Vagina (tissue), 2 donors: ENCODE data around the gene UNC79. TPM values are rescaled to one million over a fixed set of nuclear protein-coding genes. Genes with fewer than 3 reads are reported as not detected.
A peak's percentile ranks its signal among the peaks of the same experiment; 100 is the strongest.

ENCODE experiments used
- DNase-seq, 2 donors: peaks; one replicate each; pipeline ENCODE4 v3.0.0-alpha.2; 2017; ENCODE audit errors: extremely low spot score in 2 of 2
- H3K27ac ChIP-seq: fragments of 200-600 bp; sonication (generic); one replicate; pipeline ENCODE4 v1.5.1; 2019
- H3K27me3 ChIP-seq: fragments of 200-600 bp; sonication (generic); one replicate; pipeline ENCODE4 v1.5.1; 2019
- H3K36me3 ChIP-seq, 2 donors: fragments of 200-600 bp; sonication (generic); one replicate each; pipeline ENCODE4 v1.5.1; 2017 to 2019
- H3K4me1 ChIP-seq: fragments of 200-600 bp; sonication (generic); one replicate; pipeline ENCODE4 v1.5.1; 2019
- H3K4me3 ChIP-seq, 2 donors: fragments of 200-600 bp; sonication (generic); 1 replicate in 1 of 2; 2 replicates in 1 of 2; pipeline ENCODE4 v1.5.1; 2016 to 2019
- H3K9me3 ChIP-seq: fragments of 200-600 bp; sonication (generic); one replicate; pipeline ENCODE4 v1.5.1; 2019
- POLR2A ChIP-seq, 2 donors: fragments of 450-650 bp; IDR thresholded peaks; one replicate each; pipeline ENCODE4 v1.6.1; 2017; ENCODE audit warnings: antibody characterized with exemption in 2 of 2, mild to moderate bottlenecking in 2 of 2, moderate library complexity in 2 of 2
- POLR2AphosphoS5 ChIP-seq, 2 donors: sonication (generic); formaldehyde crosslinking; IDR thresholded peaks; one replicate each; pipeline ENCODE4 v1.9.0; 2017; ENCODE audit warnings: antibody characterized with exemption in 2 of 2, mild to moderate bottlenecking in 2 of 2, low read depth in 1 of 2; ENCODE audit not compliant: insufficient read depth in 1 of 2
- intact Hi-C: fragments of 100-400 bp; cut with DNase I; formaldehyde crosslinking; loops from one replicate; pipeline ENCODE4 v1.15.1; 2023
- total RNA-seq: library from RNA; depleted of rRNA; stranded (reverse); fragments of >200 nt; gene quantifications from one replicate; pipeline ENCODE4 v1.2.3, GENCODE V29; 2016
- TF ChIP-seq, protein P1 (sequence below), 3 experiments: fragments of 450-650 bp in 2 of 3; fragments of 200-600 bp in 1 of 3; sonication (generic) in 1 of 3; IDR thresholded peaks; one replicate each; pipeline ENCODE4 v1.5.1; 2017 to 2019; ENCODE audit warnings: antibody characterized with exemption in 3 of 3, mild to moderate bottlenecking in 2 of 3, moderate library complexity in 2 of 3

Gene UNC79
- total RNA-seq, 1 donor from 2014 or later, result 0.49 TPM

DNA sequence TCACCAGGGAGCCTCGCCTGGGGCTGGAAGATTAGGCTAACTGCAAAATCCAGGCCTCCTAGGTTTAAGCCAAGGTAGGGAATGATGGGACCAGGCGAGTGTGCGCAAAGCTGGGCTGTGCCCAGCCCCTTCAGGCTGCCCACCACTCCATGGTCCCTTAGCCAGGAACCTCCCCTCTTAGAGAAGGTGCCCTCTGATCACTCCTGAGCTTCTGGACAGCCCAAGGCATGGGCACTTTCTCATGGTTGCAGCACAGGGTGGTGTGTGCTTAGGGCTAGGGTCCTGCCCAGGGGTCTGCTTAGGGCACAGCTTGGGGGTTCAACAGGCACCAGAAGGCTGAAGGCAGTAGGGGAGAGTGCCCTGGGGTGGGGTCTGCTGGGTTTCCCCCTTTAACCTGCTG lies 288.5 kb downstream of the UNC79 start:
- intact Hi-C loops, result no loop called here
- peak in 1 of 2 donors; percentile 67 for DNase-seq
- Histone ChIP-seq H3K36me3 (no peaks in the 10 kb centered on the region), H3K27ac (no peak overlapping the region), H3K9me3 (no peaks in the 10 kb centered on the region), H3K4me1 (no peaks in the 10 kb centered on the region), H3K27me3 (no peaks in the 10 kb centered on the region), H3K4me3 (no peak overlapping the region)
- TF ChIP-seq, protein P1, sequence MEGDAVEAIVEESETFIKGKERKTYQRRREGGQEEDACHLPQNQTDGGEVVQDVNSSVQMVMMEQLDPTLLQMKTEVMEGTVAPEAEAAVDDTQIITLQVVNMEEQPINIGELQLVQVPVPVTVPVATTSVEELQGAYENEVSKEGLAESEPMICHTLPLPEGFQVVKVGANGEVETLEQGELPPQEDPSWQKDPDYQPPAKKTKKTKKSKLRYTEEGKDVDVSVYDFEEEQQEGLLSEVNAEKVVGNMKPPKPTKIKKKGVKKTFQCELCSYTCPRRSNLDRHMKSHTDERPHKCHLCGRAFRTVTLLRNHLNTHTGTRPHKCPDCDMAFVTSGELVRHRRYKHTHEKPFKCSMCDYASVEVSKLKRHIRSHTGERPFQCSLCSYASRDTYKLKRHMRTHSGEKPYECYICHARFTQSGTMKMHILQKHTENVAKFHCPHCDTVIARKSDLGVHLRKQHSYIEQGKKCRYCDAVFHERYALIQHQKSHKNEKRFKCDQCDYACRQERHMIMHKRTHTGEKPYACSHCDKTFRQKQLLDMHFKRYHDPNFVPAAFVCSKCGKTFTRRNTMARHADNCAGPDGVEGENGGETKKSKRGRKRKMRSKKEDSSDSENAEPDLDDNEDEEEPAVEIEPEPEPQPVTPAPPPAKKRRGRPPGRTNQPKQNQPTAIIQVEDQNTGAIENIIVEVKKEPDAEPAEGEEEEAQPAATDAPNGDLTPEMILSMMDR (IDR thresholded peaks at IDR 0.05), result no peak
- TF ChIP-seq POLR2A (IDR thresholded peaks at IDR 0.05), result no peak
- no peak for TF ChIP-seq POLR2AphosphoS5 (IDR thresholded peaks at IDR 0.05; ENCODE audit: insufficient read depth in 1 of 2, low read depth in 1 of 2)

DNA sequence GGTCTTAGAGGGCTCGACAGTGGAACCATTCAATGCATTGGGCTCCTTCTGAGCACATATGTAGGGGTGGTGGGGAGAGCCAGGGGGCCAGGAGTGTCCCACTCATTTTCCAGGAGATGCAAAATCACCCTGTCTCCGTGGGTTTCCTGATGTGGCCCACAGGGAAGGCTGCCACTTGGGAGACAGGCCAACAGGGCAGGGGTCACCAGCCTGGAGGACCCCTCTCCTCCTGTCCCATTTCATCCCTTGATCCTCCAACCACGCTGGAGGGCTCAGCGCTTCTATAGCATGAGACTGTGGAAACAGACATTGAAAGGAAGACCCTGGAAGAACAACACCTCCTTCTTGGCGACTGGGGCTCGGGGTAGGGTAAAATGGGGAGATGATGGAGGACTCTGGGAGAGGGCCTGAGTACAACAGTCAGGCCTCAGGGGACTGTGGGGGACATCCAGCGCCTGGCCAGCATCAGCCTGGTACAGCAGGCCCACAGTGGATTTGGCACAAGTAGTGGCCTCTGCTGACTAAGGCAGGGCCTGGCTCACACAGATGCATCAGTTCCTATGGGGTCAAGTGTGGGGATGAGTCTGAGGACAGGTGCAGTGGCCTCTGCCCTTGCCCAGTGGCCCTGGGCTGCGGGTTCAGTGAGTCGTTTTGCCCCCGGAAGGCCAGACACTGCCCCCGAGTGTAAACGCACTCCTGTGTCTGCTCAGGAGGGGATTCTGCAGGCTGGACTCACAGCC lies 289.5 kb downstream of the UNC79 start:
- Histone ChIP-seq H3K9me3 (no peaks in the 10 kb centered on the region), H3K27ac (no peak overlapping the region), H3K4me3 (no peak overlapping the region), H3K27me3 (no peaks in the 10 kb centered on the region), H3K36me3 (no peaks in the 10 kb centered on the region), H3K4me1 (no peaks in the 10 kb centered on the region)
- peak in 1 of 2 donors; percentile 9 for TF ChIP-seq POLR2AphosphoS5 (IDR thresholded peaks at IDR 0.05; ENCODE audit: insufficient read depth in 1 of 2, low read depth in 1 of 2)
- TF ChIP-seq, protein P1 (IDR thresholded peaks at IDR 0.05), result no peak
- intact Hi-C loops, result no loop called here
- peak in 1 of 2 donors; percentile 74 for DNase-seq

DNA sequence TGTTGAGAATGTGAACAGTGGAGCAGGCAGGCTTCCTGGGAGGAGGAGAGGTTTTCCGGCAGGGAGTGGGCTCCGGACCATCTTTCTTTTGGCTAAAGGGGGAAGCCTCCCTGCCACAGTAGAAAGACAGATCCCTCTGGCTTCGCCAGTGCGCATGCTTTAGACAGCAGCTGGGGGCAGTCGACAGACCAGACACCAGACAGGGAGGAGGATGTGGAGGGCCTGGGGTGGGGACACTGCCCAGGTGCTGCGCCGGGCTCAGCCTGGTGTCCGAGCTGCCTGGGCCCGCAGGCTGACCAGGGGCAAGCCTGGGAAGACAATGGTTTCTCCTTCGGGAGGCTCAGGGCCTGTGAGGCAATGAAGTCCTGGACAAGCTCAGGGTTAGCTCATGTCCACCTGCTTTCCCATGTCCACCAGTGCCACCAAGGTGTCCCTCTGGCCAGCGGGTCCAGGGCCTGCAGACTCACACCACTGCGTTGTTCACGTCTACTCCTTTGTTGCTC lies 290.3 kb downstream of the UNC79 start:
- intact Hi-C loops, result no loop called here
- TF ChIP-seq POLR2AphosphoS5 (IDR thresholded peaks at IDR 0.05; ENCODE audit: insufficient read depth in 1 of 2, low read depth in 1 of 2), result no peak
- TF ChIP-seq POLR2A (IDR thresholded peaks at IDR 0.05), result no peak
- TF ChIP-seq, protein P1 (IDR thresholded peaks at IDR 0.05), result no peak
- DNase-seq, result peak in 1 of 2 donors; percentile 71

DNA sequence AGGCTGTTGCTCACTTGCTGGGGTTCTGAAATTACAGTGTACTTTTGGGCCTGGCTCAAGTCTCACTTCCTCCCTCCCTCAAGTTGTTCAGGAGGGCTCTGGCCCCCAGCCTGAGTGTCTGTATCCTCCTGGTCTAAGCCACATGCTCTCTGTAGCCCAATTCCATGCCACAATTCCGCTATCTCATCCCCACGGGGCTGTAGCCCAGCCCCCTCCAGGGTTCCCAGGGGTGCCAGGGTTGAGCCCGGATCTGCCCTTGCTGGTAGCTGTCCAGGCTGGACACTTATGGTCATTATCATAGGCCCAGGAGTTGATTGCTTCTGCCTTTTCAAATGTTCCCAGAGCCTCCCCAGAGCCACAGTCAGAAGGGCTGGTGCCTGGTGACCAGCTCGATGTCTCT lies 292.3 kb downstream of the UNC79 start:
- intact Hi-C loops, result no loop called here
- Histone ChIP-seq H3K4me1 (no peaks in the 10 kb centered on the region), H3K9me3 (no peaks in the 10 kb centered on the region), H3K27me3 (no peaks in the 10 kb centered on the region), H3K27ac (no peak overlapping the region), H3K4me3 (no peak overlapping the region), H3K36me3 (no peaks in the 10 kb centered on the region)
- no peak for TF ChIP-seq POLR2AphosphoS5 (IDR thresholded peaks at IDR 0.05; ENCODE audit: insufficient read depth in 1 of 2, low read depth in 1 of 2)
- TF ChIP-seq POLR2A (IDR thresholded peaks at IDR 0.05), result no peak
- TF ChIP-seq, protein P1 (IDR thresholded peaks at IDR 0.05), result no peak
- no peak for DNase-seq

More for the DNA sequence above, 290.3 kb downstream of the UNC79 start:
- Histone ChIP-seq H3K27ac (no peak overlapping the region), H3K4me1 (no peaks in the 10 kb centered on the region), H3K36me3 (no peaks in the 10 kb centered on the region), H3K9me3 (no peaks in the 10 kb centered on the region), H3K27me3 (no peaks in the 10 kb centered on the region), H3K4me3 (no peak overlapping the region)

DNA sequence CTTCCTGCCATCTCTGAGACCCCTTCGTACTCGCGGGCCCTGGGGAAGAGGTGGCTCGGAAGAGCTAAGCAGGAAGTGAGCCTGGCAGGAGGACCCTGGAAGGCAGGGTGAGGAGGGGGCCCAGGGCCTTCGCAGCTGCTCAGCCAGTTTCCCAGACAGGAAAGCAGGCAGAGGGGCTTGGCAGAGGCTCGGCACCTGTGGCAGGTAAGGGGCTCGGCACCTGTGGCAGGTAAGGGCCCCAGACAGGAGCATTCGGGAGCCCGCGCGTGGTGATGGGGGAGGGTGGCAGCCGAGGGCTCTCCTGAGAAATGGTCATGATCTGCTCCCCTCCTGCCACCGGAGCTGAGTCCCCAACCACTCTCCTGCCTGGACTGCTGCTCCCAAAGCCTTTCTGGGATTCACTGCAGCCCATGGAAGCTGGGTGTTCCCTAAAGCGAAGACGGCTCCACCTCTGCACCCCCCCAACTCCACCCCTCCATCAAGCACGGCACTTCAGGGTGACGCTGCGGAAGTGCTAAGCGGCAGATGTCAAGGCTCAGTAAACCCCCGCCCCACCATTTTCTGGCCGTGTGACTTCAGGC lies 294.4 kb downstream of the UNC79 start:
- DNase-seq, result no peak
- Histone ChIP-seq H3K4me3 (no peak overlapping the region), H3K27me3 (no peaks in the 10 kb centered on the region), H3K27ac (no peak overlapping the region), H3K4me1 (no peaks in the 10 kb centered on the region), H3K9me3 (no peaks in the 10 kb centered on the region), H3K36me3 (no peaks in the 10 kb centered on the region)
- TF ChIP-seq, protein P1 (IDR thresholded peaks at IDR 0.05), result no peak
- TF ChIP-seq POLR2A (IDR thresholded peaks at IDR 0.05) (no peak), POLR2AphosphoS5 (IDR thresholded peaks at IDR 0.05; ENCODE audit: insufficient read depth in 1 of 2, low read depth in 1 of 2) (no peak)
- intact Hi-C loops, result no loop called here
